ENCODE measurements around the gene KLHDC10.
"Not testable (repeated sequence)": the region's sequence is repeated elsewhere in the genome, so short reads cannot be mapped to it uniquely, and the experiment has no call there.

The KLHDC10 gene

GRCh38 chr7:130179631-130180030, 109.3 kb downstream of the KLHDC10 start:
- DNase-seq (ENCODE audit: extremely low read depth, insufficient read length) = no peak
- H3K36me3 ChIP-seq (ENCODE audit: control insufficient read depth, insufficient read depth, low read length) = peaks cover 6% of the 10 kb centered on the region
- TF ChIP-seq, protein P1, sequence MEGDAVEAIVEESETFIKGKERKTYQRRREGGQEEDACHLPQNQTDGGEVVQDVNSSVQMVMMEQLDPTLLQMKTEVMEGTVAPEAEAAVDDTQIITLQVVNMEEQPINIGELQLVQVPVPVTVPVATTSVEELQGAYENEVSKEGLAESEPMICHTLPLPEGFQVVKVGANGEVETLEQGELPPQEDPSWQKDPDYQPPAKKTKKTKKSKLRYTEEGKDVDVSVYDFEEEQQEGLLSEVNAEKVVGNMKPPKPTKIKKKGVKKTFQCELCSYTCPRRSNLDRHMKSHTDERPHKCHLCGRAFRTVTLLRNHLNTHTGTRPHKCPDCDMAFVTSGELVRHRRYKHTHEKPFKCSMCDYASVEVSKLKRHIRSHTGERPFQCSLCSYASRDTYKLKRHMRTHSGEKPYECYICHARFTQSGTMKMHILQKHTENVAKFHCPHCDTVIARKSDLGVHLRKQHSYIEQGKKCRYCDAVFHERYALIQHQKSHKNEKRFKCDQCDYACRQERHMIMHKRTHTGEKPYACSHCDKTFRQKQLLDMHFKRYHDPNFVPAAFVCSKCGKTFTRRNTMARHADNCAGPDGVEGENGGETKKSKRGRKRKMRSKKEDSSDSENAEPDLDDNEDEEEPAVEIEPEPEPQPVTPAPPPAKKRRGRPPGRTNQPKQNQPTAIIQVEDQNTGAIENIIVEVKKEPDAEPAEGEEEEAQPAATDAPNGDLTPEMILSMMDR (IDR thresholded peaks at IDR 0.05; ENCODE audit: insufficient read depth, low read length, poor library complexity, severe bottlenecking) = no peak
- H3K27me3 ChIP-seq (replicated peaks; ENCODE audit: control insufficient read depth, insufficient read depth, low read length) = no peaks in the 10 kb centered on the region
- no peak overlapping the region for H3K4me3 ChIP-seq (replicated peaks; ENCODE audit: low read depth, low read length)

DNA sequence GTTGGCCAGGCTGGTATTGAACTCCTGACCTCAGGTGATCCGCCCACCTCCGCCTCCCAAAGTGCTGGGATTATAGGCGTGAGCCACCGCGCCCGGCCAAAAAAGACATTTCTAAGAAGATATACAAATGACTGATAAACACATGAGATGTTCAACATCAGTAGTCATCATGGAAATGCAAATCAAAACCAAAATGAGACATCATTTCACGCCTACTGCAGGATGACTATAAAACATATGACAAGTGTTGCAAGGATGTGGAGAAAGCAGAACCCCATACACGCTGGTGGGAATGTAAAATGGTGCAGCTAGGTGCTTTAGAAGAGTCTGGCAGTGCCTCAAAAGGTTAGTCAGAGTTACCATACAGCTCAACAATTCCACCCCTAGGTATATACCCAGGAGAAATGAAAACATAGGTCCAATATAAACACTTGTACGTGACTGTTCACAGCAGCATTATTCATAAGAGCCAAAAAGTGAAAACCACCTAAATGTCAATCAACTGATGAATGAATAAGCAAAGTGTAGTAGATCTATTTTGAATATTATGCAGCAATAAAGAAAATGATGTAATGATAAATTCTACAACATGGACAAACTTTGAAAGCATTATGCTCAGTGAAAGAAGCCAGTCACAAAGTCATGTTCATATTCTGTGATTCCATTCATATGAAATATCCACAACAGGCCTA, 110.4 kb downstream of the KLHDC10 start:
- H3K36me3 ChIP-seq (ENCODE audit: control insufficient read depth, insufficient read depth, low read length) = peaks cover 5% of the 10 kb centered on the region
- TF ChIP-seq, protein P1 (IDR thresholded peaks at IDR 0.05; ENCODE audit: insufficient read depth, low read length, poor library complexity, severe bottlenecking) = no peak
- no peak for DNase-seq (ENCODE audit: extremely low read depth, insufficient read length)

GRCh38 chr7:130181263-130181605, 110.9 kb downstream of the KLHDC10 start:
- DNase-seq (ENCODE audit: extremely low read depth, insufficient read length) = no peak
- no peak overlapping the region for H3K4me3 ChIP-seq (replicated peaks; ENCODE audit: low read depth, low read length)
- peaks cover 5% of the 10 kb centered on the region for H3K36me3 ChIP-seq (ENCODE audit: control insufficient read depth, insufficient read depth, low read length)
- H3K27me3 ChIP-seq (replicated peaks; ENCODE audit: control insufficient read depth, insufficient read depth, low read length) = no peaks in the 10 kb centered on the region
- TF ChIP-seq, protein P1 (IDR thresholded peaks at IDR 0.05; ENCODE audit: insufficient read depth, low read length, poor library complexity, severe bottlenecking) = no peak

More for the DNA sequence above, 110.4 kb downstream of the KLHDC10 start:
- no peak overlapping the region for H3K4me3 ChIP-seq (replicated peaks; ENCODE audit: low read depth, low read length)
- no peaks in the 10 kb centered on the region for H3K27me3 ChIP-seq (replicated peaks; ENCODE audit: control insufficient read depth, insufficient read depth, low read length)

DNA sequence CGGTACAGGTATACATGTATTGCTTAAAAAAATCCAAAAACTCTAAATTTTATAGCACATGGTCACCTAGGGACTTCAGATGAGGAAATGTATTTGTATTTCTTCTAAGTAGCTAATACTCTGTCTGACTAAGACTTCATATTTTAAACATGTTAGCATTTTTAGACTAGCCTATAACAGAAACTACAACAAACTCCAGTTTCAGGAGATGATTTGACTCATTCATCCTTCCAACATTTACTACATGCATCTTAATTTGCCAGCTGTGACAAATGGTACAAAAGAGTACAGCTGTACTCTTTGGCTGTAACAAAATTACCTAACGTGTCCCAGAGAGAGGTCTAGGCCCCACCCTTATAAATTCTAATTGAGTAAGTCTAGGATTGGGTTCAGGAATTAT, 112.7 kb downstream of the KLHDC10 start:
- TF ChIP-seq, protein P1 (IDR thresholded peaks at IDR 0.05; ENCODE audit: insufficient read depth, low read length, poor library complexity, severe bottlenecking) = no peak
- Histone ChIP-seq H3K4me3 (replicated peaks; ENCODE audit: low read depth, low read length) (no peak overlapping the region), H3K27me3 (replicated peaks; ENCODE audit: control insufficient read depth, insufficient read depth, low read length) (no peaks in the 10 kb centered on the region), H3K36me3 (ENCODE audit: control insufficient read depth, insufficient read depth, low read length) (peaks cover 5% of the 10 kb centered on the region)
- DNase-seq (ENCODE audit: extremely low read depth, insufficient read length) = peak; percentile 17

- not testable (repeated sequence) for H3K36me3 ChIP-seq (ENCODE audit: control insufficient read depth, insufficient read depth, low read length); DNase-seq (ENCODE audit: extremely low read depth, insufficient read length); H3K27me3 ChIP-seq (replicated peaks; ENCODE audit: control insufficient read depth, insufficient read depth, low read length); H3K4me3 ChIP-seq (replicated peaks; ENCODE audit: low read depth, low read length)
Observed at GRCh38 chr7:130184349-130184748, 114.0 kb downstream of the KLHDC10 start.

Data from GM06990 (cell line).